Smooth muscle cell (in vitro differentiated cells): ENCODE results near the gene TNPO1. TPM values are rescaled to one million over a fixed set of nuclear protein-coding genes. Genes with fewer than 3 reads are reported as not detected.

ENCODE experiments used
- DNase-seq: peaks from one replicate; lab custom pipeline; 2025; ENCODE audit not compliant: unreplicated experiment; lab: John Stamatoyannopoulos, UW
- H2AFZ ChIP-seq: fragments of 200-600 bp; sonication (generic); 2 replicates; pipeline ENCODE4 v1.6.0; 2016; ENCODE audit warnings: antibody characterized with exemption, low read depth, mild to moderate bottlenecking
- H3F3A ChIP-seq: fragments of 200-600 bp; sonication (generic); 2 replicates; pipeline ENCODE4 v1.6.0; 2017; ENCODE audit warnings: antibody characterized with exemption, low read depth
- H3K27ac ChIP-seq: fragments of 200-600 bp; sonication (generic); 2 replicates; pipeline ENCODE4 v1.5.1; 2016; ENCODE audit warnings: low read depth, mild to moderate bottlenecking
- H3K27me3 ChIP-seq: fragments of 200-600 bp; sonication (generic); 2 replicates; pipeline ENCODE4 v1.6.1; 2016; ENCODE audit warnings: low read depth, mild to moderate bottlenecking
- H3K36me3 ChIP-seq: fragments of 200-600 bp; sonication (generic); 2 replicates; pipeline ENCODE4 v1.5.1; 2016; ENCODE audit warnings: low read depth
- H3K4me1 ChIP-seq: fragments of 200-600 bp; sonication (generic); 2 replicates; pipeline ENCODE4 v1.5.1; 2016; ENCODE audit warnings: low read depth
- H3K4me2 ChIP-seq: fragments of 200-600 bp; sonication (generic); 2 replicates; pipeline ENCODE4 v1.6.0; 2016; ENCODE audit warnings: mild to moderate bottlenecking
- H3K4me3 ChIP-seq: fragments of 200-600 bp; sonication (generic); 2 replicates; pipeline ENCODE4 v1.5.1; 2016; ENCODE audit warnings: mild to moderate bottlenecking
- H3K79me2 ChIP-seq: fragments of 200-600 bp; sonication (generic); 2 replicates; pipeline ENCODE4 v1.6.0; 2016; ENCODE audit warnings: low read depth, mild to moderate bottlenecking
- H3K9ac ChIP-seq: fragments of 200-600 bp; sonication (generic); 2 replicates; pipeline ENCODE4 v1.6.0; 2016; ENCODE audit warnings: low read depth
- H3K9me3 ChIP-seq: fragments of 200-600 bp; sonication (generic); replicated peaks from 2 replicates; pipeline ENCODE4 v1.5.1; 2016; ENCODE audit warnings: low read depth
- H4K20me1 ChIP-seq: fragments of 200-600 bp; sonication (generic); 2 replicates; pipeline ENCODE4 v1.6.0; 2016; ENCODE audit warnings: low read depth
- WGBS: methylation state at CpG from one replicate; pipeline ENCODE4 v1.1.7; 2016; ENCODE audit warnings: low lambda C conversion rate; 5-methylcytosine and 5-hydroxymethylcytosine counted together
- polyA plus RNA-seq: library from polyadenylated mRNA; unstranded; fragments of >200 nt; fragmentation: Nextera tagmentation; extraction: Ambion mirVana; gene quantifications from 2 replicates; pipeline ENCODE4 v1.2.1, GENCODE V29; 2016
- total RNA-seq: library from RNA; depleted of rRNA; stranded (reverse); fragments of >200 nt; gene quantifications from 2 replicates; pipeline ENCODE4 v1.2.3, GENCODE V29; 2014
- TF ChIP-seq, protein P1 (sequence below): fragments of 200-600 bp; sonication (generic); IDR thresholded peaks from 2 replicates; pipeline ENCODE4 v1.5.1; 2017; ENCODE audit warnings: borderline replicate concordance, mild to moderate bottlenecking, antibody characterized with exemption; ENCODE audit not compliant: insufficient read depth, poor library complexity, severe bottlenecking

Gene TNPO1
- total and polyA plus RNA-seq, 2 experiments from 2014 or later = 62.7 to 182 TPM

DNA sequence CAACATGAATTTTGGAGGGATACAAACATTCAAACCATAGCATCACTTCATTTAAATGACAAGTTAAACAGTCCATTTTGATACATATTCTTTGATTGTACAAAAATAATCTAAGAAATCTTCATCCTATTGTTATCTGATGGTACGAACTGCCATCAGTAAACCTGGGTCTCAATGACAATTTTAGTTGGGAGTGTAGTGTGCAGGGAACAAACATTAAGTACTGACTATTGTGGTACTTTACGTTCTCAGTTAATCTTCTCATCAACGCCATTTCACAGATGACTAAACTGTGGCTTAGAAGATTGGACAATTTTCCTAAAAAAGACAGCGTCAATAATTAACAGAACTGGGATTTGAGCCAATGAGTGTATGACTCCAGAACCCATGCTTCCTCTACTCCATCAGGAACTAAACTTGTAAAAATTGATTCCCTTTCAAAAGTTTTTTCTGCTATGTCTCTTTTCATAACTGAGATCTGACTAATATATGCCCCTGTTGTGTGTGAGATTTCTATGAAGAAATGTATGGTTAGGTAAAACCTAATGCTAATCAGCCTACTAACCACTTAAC is 21.1 kb downstream of the TNPO1 start:
- 65% methylated on average over 4 of the region's 4 CpGs for WGBS

DNA sequence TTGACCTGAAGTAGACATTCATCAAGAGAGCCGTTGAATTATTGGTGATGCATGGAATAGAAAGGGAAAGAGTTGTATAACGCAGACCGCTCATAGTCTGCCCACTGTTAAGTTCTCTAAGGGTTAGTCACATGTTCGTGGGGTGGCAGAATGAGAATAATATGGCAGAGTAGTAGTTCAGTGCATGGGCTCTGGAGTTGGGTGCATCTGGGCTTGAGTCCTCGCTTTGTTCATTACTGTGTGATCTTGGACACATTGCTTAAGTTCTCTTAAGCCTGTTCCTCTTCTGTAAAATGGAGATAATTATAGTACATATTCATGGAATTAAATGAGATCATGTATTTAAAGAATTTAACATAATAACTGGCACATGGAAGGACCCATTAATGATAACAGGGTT is 23.6 kb downstream of the TNPO1 start:
- Histone ChIP-seq H4K20me1 (peaks cover 95% of the 10 kb centered on the region), H3K27me3 (no peaks in the 10 kb centered on the region), H3K36me3 (no peaks in the 10 kb centered on the region), H3K79me2 (peaks cover 100% of the 10 kb centered on the region), H3K27ac (no peak overlapping the region), H3F3A (peaks cover 3% of the 10 kb centered on the region), H3K4me2 (no peak overlapping the region), H3K9me3 (no peaks in the 10 kb centered on the region), H3K9ac (no peak overlapping the region), H3K4me3 (no peak overlapping the region), H3K4me1 (peaks cover 5% of the 10 kb centered on the region), H2AFZ (no peak overlapping the region)
- WGBS = 52% methylated on average over 5 of the region's 5 CpGs
- TF ChIP-seq, protein P1, sequence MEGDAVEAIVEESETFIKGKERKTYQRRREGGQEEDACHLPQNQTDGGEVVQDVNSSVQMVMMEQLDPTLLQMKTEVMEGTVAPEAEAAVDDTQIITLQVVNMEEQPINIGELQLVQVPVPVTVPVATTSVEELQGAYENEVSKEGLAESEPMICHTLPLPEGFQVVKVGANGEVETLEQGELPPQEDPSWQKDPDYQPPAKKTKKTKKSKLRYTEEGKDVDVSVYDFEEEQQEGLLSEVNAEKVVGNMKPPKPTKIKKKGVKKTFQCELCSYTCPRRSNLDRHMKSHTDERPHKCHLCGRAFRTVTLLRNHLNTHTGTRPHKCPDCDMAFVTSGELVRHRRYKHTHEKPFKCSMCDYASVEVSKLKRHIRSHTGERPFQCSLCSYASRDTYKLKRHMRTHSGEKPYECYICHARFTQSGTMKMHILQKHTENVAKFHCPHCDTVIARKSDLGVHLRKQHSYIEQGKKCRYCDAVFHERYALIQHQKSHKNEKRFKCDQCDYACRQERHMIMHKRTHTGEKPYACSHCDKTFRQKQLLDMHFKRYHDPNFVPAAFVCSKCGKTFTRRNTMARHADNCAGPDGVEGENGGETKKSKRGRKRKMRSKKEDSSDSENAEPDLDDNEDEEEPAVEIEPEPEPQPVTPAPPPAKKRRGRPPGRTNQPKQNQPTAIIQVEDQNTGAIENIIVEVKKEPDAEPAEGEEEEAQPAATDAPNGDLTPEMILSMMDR = no peak
- no peak for DNase-seq

More for the DNA sequence above, 21.1 kb downstream of the TNPO1 start:
- Histone ChIP-seq H3K4me1 (peaks cover 5% of the 10 kb centered on the region), H3K4me2 (no peak overlapping the region), H3K36me3 (no peaks in the 10 kb centered on the region), H3K27me3 (no peaks in the 10 kb centered on the region), H2AFZ (no peak overlapping the region), H3K9ac (no peak overlapping the region), H3K27ac (no peak overlapping the region), H4K20me1 (peaks cover 98% of the 10 kb centered on the region), H3K4me3 (no peak overlapping the region), H3K9me3 (no peaks in the 10 kb centered on the region), H3K79me2 (peaks cover 100% of the 10 kb centered on the region), H3F3A (no peaks in the 10 kb centered on the region)
- no peak for DNase-seq
- TF ChIP-seq, protein P1 = no peak

DNA sequence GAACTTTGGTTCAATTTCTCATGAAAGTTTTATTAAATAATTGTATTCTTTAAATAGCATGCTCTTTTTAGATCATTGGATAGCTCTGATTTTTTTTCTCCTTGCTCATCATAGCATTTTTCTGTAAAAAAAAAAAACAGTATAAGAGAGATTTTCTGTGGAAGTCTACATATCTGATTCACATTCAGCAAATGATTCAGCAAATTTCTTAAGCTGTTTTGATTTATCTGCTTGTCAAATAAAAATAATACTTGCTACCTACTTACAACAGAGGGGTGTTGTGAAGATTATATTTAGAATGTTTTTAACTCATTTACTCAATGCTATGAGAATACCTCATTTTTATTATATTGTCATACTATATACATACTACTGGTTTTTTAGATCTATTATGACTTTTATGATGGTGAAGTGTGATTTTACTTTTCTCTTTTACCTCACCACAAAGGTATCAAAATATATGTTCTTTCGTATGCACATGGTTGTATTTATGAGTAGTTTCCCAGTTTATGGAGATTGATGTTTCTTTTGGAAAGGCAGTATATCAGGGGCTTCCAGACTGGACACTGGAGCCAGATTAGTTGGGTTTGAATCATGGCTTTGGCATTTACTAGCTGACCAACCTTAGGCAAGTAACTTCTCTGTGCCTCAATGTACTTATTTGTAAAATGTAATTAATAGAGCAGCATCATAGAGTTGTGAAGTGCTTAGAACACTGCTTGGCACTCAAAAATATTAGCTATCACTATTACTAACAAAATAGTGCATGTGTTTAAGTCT is 25.5 kb downstream of the TNPO1 start:
- H3K9me3 ChIP-seq = no peaks in the 10 kb centered on the region
- no peaks in the 10 kb centered on the region for H3K27me3 ChIP-seq
- peaks cover 7% of the 10 kb centered on the region for H3K4me1 ChIP-seq
- H3K27ac ChIP-seq = peak overlapping the region; percentile 12
- peaks cover 92% of the 10 kb centered on the region for H4K20me1 ChIP-seq
- no peaks in the 10 kb centered on the region for H3K36me3 ChIP-seq
- H3K4me2 ChIP-seq = peak overlapping the region; percentile 48
- DNase-seq = no peak
- H3K79me2 ChIP-seq = peaks cover 100% of the 10 kb centered on the region
- 38% methylated on average over 1 of the region's 1 CpG for WGBS
- peaks cover 5% of the 10 kb centered on the region for H3F3A ChIP-seq
- no peak overlapping the region for H3K9ac ChIP-seq
- H3K4me3 ChIP-seq = no peak overlapping the region
- H2AFZ ChIP-seq = no peak overlapping the region
- TF ChIP-seq, protein P1 = no peak
